Cardiac fibroblast (primary cell): ENCODE data around the gene IL23R.

ENCODE experiments used
- DNase-seq, 2 donors: peaks; one replicate each; pipeline versions ENCODE4 v3.0.0 to v3.0.0-alpha.2; 2010; ENCODE audit warnings: low read depth in 2 of 2
- H3K4me3 ChIP-seq, 2 donors: replicated peaks in 1 of 2; 1 replicate in 1 of 2; 2 replicates in 1 of 2; pipeline ENCODE4 v1.5.1; 2011; ENCODE audit warnings: low read depth in 2 of 2, low read length in 2 of 2, mild to moderate bottlenecking in 2 of 2, moderate library complexity in 1 of 2
- TF ChIP-seq, protein P1 (sequence below): IDR thresholded peaks from one replicate; pipeline ENCODE4 v1.5.1; 2011; ENCODE audit warnings: low read depth, mild to moderate bottlenecking, low read length, inconsistent platforms

The IL23R gene

DNA sequence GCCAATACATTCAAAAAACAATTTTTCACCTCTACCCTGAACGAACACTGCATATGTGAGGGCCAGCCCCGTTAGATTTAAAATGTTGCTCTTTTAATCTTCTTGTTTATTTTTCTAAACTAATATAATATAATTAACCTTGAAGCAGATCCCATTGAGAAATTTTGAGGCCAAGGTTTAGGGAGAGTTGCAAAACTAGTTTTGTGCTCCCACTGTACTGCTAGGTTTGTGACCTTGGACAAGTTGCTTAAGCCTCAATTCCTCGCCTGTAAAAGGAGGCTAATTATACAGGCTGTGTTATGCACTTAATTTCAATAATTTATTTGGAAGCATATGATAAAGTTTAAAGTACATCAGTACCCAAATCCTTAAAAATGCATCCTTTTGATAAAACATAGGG lies 3.7 kb downstream of the IL23R start:
- no peak overlapping the region for H3K4me3 ChIP-seq
- TF ChIP-seq, protein P1, sequence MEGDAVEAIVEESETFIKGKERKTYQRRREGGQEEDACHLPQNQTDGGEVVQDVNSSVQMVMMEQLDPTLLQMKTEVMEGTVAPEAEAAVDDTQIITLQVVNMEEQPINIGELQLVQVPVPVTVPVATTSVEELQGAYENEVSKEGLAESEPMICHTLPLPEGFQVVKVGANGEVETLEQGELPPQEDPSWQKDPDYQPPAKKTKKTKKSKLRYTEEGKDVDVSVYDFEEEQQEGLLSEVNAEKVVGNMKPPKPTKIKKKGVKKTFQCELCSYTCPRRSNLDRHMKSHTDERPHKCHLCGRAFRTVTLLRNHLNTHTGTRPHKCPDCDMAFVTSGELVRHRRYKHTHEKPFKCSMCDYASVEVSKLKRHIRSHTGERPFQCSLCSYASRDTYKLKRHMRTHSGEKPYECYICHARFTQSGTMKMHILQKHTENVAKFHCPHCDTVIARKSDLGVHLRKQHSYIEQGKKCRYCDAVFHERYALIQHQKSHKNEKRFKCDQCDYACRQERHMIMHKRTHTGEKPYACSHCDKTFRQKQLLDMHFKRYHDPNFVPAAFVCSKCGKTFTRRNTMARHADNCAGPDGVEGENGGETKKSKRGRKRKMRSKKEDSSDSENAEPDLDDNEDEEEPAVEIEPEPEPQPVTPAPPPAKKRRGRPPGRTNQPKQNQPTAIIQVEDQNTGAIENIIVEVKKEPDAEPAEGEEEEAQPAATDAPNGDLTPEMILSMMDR, result no peak
- no peak for DNase-seq

DNA sequence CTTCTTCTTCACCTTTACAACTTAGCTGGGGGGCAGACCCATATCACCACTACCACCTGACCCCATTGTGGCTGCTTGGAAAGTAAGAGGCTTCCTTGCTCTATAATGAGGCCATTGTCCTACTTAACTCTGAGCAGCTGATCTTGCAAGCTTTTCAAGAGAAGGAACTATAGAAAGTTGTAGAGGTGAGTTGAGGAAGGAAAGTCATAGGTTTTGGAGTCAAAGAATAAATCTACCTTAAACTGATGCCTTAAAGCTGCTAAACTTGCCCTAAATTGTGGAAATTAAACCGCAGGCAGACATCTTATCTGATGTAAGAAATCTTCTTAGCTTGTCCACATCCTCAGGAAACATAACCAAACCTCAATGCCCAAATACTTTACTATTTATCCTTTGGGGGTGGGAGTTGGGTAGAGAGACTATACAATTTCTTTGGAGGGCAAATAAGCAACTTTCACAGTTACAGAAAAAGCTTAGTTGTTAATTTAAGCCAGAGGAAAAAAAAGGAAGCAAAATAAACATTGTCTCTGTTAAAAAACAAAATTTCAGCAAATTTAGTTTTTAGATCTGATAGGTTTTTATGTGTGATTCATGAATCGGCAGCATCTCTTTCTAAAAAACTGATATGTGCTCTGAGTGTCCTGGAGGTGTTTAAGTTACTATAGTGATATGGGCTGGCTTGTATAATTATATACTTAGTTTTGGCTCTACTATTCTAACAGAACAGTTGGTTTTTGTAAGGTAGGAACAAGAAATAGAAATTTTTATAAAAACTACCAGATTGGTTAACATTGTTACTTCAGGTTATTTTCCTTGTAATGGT lies 4.7 kb downstream of the IL23R start:
- no peak for DNase-seq
- H3K4me3 ChIP-seq, result no peak overlapping the region
- TF ChIP-seq, protein P1, result no peak

DNA sequence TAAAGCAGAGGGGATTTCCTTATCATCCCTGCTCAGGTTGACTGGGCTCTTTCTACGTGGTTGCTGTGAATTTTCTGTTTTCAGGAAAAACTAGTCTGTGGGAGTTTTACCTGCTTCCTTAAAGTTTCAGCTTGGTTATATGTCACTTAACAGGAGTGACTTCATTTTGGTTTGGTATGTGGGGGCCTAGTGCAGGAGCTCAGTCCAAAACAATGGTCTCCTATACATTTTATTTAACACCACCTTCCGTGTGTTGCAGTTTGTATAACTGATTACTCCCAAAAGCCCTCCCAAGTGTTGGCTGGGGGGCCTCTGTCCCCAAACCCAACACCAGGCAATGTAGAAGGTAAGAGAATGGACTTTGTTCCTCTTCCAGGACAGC lies 5.3 kb downstream of the IL23R start:
- DNase-seq, result no peak
- TF ChIP-seq, protein P1, result no peak
- H3K4me3 ChIP-seq, result no peak overlapping the region

DNA sequence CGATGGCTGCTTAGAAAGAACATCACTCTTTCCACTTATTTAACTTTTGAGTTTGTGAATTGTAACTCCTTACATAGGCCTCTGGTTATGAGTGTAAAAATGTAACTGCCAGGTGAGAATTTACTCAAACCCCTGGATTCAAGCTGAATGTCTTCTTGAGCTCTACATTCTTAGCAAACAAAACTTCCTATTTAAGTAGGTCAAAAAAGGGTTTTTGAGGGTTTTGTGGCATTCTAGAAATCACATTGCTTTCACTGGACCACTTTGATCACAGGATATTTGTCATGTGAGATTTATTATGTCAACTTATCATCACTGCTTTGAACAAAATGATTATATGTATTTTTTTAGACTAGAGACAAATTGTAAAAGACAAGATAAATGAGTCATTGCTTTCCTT lies 5.7 kb downstream of the IL23R start:
- DNase-seq, result no peak
- H3K4me3 ChIP-seq, result no peak overlapping the region
- TF ChIP-seq, protein P1, result no peak

DNA sequence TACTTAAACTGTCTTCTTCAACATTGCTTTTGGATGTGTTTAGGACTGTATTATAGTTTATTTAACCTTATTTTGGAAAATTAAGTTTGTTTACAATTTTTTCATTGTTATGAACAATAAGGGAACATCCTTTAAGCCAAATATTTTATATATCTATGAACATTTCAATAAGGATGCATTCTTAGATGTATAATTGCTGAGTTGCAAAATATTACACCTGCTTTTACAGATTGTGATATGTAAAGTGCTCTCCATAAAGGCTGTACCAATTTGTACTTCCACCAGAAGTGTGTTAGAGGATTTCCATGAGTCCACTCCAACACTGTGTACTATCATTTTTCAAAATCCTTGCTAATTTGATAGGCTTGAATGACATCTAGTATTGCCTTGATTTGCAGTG lies 7.7 kb downstream of the IL23R start:
- H3K4me3 ChIP-seq, result no peak overlapping the region
- TF ChIP-seq, protein P1, result no peak
- no peak for DNase-seq

DNA sequence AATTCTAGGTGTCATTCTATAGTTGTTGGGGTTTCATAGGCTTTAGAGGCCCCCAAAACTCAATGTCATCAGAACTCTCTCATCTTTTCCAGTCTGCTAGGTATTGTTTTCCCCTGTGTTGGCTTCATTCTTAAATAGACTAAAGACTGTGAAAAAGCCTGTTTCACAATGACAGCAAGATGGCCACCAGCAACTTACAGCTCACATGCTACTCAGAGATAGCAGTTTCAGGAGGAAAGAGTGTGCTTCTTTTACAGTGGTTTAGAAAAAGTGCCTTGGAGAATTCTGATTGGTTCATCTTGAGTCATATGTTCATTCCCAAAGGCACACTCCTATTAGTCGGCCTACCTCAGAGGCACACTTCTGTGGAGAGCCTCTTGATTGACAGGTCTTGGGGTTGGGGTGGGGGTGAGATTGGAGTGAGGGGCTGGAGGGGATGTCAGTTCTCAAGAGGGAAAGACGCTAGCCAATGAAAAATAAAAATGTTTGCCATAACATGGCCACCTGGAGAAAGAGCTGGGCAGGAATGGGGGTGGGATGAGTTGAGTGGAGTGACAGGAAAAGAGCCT lies 8.5 kb downstream of the IL23R start:
- TF ChIP-seq, protein P1, result no peak
- H3K4me3 ChIP-seq, result no peak overlapping the region
- DNase-seq, result no peak
